HG03575 (cell line): Measurements from ENCODE around the gene NFIA.
"Not testable (repeated sequence)": the region's sequence is repeated elsewhere in the genome, so short reads cannot be mapped to it uniquely, and the experiment has no call there.

Source experiments
- ATAC-seq: cut with Tn5 transposase; IDR thresholded peaks from one replicate; pipeline ENCODE4 v1.9.1; 2021; ENCODE audit not compliant: unreplicated experiment, insufficient number of reproducible peaks, low FRiP score; ENCODE audit errors: extremely low read depth

The NFIA gene

GRCh38 chr1:61120246-61120840, 38.0 kb downstream of the NFIA start:
- no peak for ATAC-seq

GRCh38 chr1:61120998-61121397, 38.6 kb downstream of the NFIA start:
- no peak for ATAC-seq

- ATAC-seq, result no peak
Observed at GRCh38 chr1:61121631-61122030, 39.3 kb downstream of the NFIA start.

- no peak for ATAC-seq
Observed at GRCh38 chr1:61122389-61122788, 40.0 kb downstream of the NFIA start.

- ATAC-seq, result no peak
Observed at GRCh38 chr1:61123326-61123725, 41.0 kb downstream of the NFIA start.

- no peak for ATAC-seq
Observed at GRCh38 chr1:61124078-61124477, 41.7 kb downstream of the NFIA start.

GRCh38 chr1:61124696-61125095, 42.3 kb downstream of the NFIA start:
- no peak for ATAC-seq

GRCh38 chr1:61125263-61125662, 42.9 kb downstream of the NFIA start:
- ATAC-seq, result no peak

GRCh38 chr1:61125895-61126294, 43.5 kb downstream of the NFIA start:
- no peak for ATAC-seq

- not testable (repeated sequence) for ATAC-seq
Observed at GRCh38 chr1:61126843-61127242, 44.5 kb downstream of the NFIA start.

GRCh38 chr1:61130338-61131000, 48.1 kb downstream of the NFIA start:
- no peak for ATAC-seq

GRCh38 chr1:61131248-61131647, 48.9 kb downstream of the NFIA start:
- no peak for ATAC-seq

- no peak for ATAC-seq
Observed at GRCh38 chr1:61131716-61132115, 49.4 kb downstream of the NFIA start.

- ATAC-seq, result no peak
Observed at GRCh38 chr1:61132176-61132638, 49.8 kb downstream of the NFIA start.

- no peak for ATAC-seq
Observed at GRCh38 chr1:61132645-61133334, 50.4 kb downstream of the NFIA start.

- ATAC-seq, result no peak
Observed at GRCh38 chr1:61133335-61134019, 51.1 kb downstream of the NFIA start.

- ATAC-seq, result no peak
Observed at GRCh38 chr1:61135291-61135690, 52.9 kb downstream of the NFIA start.

GRCh38 chr1:61138305-61138704, 55.9 kb downstream of the NFIA start:
- no peak for ATAC-seq

GRCh38 chr1:61138921-61139774, 56.8 kb downstream of the NFIA start:
- ATAC-seq, result no peak
